Loucy (cell line): ENCODE data around the gene SNX21.

ENCODE experiments used
- H2AFZ ChIP-seq: fragments of 200-600 bp; sonication (generic); 2 replicates; pipeline ENCODE4 v1.6.0; 2016; ENCODE audit warnings: antibody characterized with exemption, mild to moderate bottlenecking, low read length, moderate library complexity
- H3F3A ChIP-seq: fragments of 200-600 bp; 2 replicates; pipeline ENCODE4 v1.6.0; 2016; ENCODE audit warnings: antibody characterized with exemption, low read depth, mild to moderate bottlenecking
- H3K27me3 ChIP-seq: fragments of 200-600 bp; sonication (generic); 2 replicates; pipeline ENCODE4 v1.6.1; 2014; ENCODE audit warnings: low read length, mild to moderate bottlenecking; ENCODE audit not compliant: insufficient read depth, poor library complexity, severe bottlenecking
- H3K36me3 ChIP-seq: fragments of 200-600 bp; sonication (generic); 2 replicates; pipeline ENCODE4 v1.6.1; 2016; ENCODE audit warnings: low read length; ENCODE audit not compliant: insufficient read depth
- H3K4me1 ChIP-seq: fragments of 200-600 bp; sonication (generic); 2 replicates; pipeline ENCODE4 v1.5.1; 2014; ENCODE audit warnings: low read length, mild to moderate bottlenecking; ENCODE audit not compliant: insufficient read depth, poor library complexity, severe bottlenecking
- H3K4me2 ChIP-seq: fragments of 200-600 bp; sonication (generic); 2 replicates; pipeline ENCODE4 v1.6.0; 2014; ENCODE audit warnings: antibody characterized with exemption, low read length, low read depth, mild to moderate bottlenecking; ENCODE audit not compliant: poor library complexity, severe bottlenecking
- H3K4me3 ChIP-seq: fragments of 200-600 bp; sonication (generic); 2 replicates; pipeline ENCODE4 v1.5.1; 2014; ENCODE audit warnings: low read length, mild to moderate bottlenecking, mixed read lengths; ENCODE audit not compliant: poor library complexity, severe bottlenecking
- H3K79me2 ChIP-seq: fragments of 200-600 bp; sonication (generic); 2 replicates; pipeline ENCODE4 v1.6.1; 2014; ENCODE audit warnings: low read length; ENCODE audit not compliant: insufficient read depth
- H3K9ac ChIP-seq: fragments of 200-600 bp; sonication (generic); 2 replicates; pipeline ENCODE4 v1.6.0; 2014; ENCODE audit warnings: mild to moderate bottlenecking, low read depth, low read length, moderate library complexity; ENCODE audit not compliant: poor library complexity, severe bottlenecking
- H3K9me2 ChIP-seq: fragments of 200-600 bp; sonication (generic); replicated peaks from 2 replicates; pipeline ENCODE4 v1.6.1; 2016; ENCODE audit warnings: low read depth, low read length, mixed read lengths
- H3K9me3 ChIP-seq: fragments of 200-600 bp; sonication (generic); 2 replicates; pipeline ENCODE4 v1.6.1; 2014; ENCODE audit warnings: mild to moderate bottlenecking, antibody characterized with exemption, low read length, low read depth; ENCODE audit not compliant: insufficient read depth
- H4K20me1 ChIP-seq: fragments of 200-600 bp; sonication (generic); 2 replicates; pipeline ENCODE4 v1.6.0; 2014; ENCODE audit warnings: antibody characterized with exemption, low read length, mild to moderate bottlenecking; ENCODE audit not compliant: insufficient read depth, poor library complexity, severe bottlenecking
- CTCF ChIP-seq: fragments of 200-600 bp; sonication (generic); conservative IDR thresholded peaks from 2 replicates; pipeline ENCODE4 v1.5.1; 2014; ENCODE audit warnings: mild to moderate bottlenecking, antibody characterized with exemption, low read length
- EZH2phosphoT487 ChIP-seq: fragments of 200-600 bp; IDR thresholded peaks from 2 replicates; pipeline ENCODE4 v1.6.1; 2018; ENCODE audit warnings: antibody characterized with exemption, mild to moderate bottlenecking, moderate library complexity, borderline replicate concordance

Gene SNX21

GRCh38 chr20:45845452-45845851 lies 11.9 kb downstream of the SNX21 start:
- H3K4me2 ChIP-seq = no peak overlapping the region
- TF ChIP-seq EZH2phosphoT487 = no peak
- TF ChIP-seq CTCF = no peak
- peaks cover 13% of the 10 kb centered on the region; the same call in 1 of the 2 replicates for H3K36me3 ChIP-seq
- no peaks in the 10 kb centered on the region for H3K9me3 ChIP-seq
- H4K20me1 ChIP-seq = no peaks in the 10 kb centered on the region
- no peaks in the 10 kb centered on the region for H3K79me2 ChIP-seq
- no peaks in the 10 kb centered on the region for H3K9me2 ChIP-seq
- H3K27me3 ChIP-seq = no peaks in the 10 kb centered on the region
- no peak overlapping the region for H3K4me3 ChIP-seq
- H3K9ac ChIP-seq = no peak overlapping the region
- H2AFZ ChIP-seq = no peak overlapping the region
- H3K4me1 ChIP-seq = no peaks in the 10 kb centered on the region
- H3F3A ChIP-seq = no peaks in the 10 kb centered on the region

- TF ChIP-seq CTCF (no peak), EZH2phosphoT487 (no peak)
- Histone ChIP-seq H3K79me2 (no peaks in the 10 kb centered on the region), H3F3A (no peaks in the 10 kb centered on the region), H3K9ac (no peak overlapping the region), H3K27me3 (no peaks in the 10 kb centered on the region), H3K9me2 (no peaks in the 10 kb centered on the region), H3K4me3 (no peak overlapping the region), H2AFZ (no peak overlapping the region), H3K36me3 (peaks cover 13% of the 10 kb centered on the region; the same call in 1 of the 2 replicates), H3K9me3 (no peaks in the 10 kb centered on the region), H3K4me2 (no peak overlapping the region), H4K20me1 (no peaks in the 10 kb centered on the region), H3K4me1 (no peaks in the 10 kb centered on the region)
Observed at GRCh38 chr20:45848421-45848820, 14.8 kb downstream of the SNX21 start.

- Histone ChIP-seq H3K4me2 (no peak overlapping the region), H3K79me2 (no peaks in the 10 kb centered on the region), H3K9me2 (no peaks in the 10 kb centered on the region), H3K36me3 (peaks cover 9% of the 10 kb centered on the region; the same call in 1 of the 2 replicates), H3F3A (no peaks in the 10 kb centered on the region), H3K4me1 (no peaks in the 10 kb centered on the region), H3K9ac (no peak overlapping the region), H3K27me3 (no peaks in the 10 kb centered on the region), H3K4me3 (no peak overlapping the region), H2AFZ (no peak overlapping the region), H4K20me1 (no peaks in the 10 kb centered on the region), H3K9me3 (no peaks in the 10 kb centered on the region)
- TF ChIP-seq EZH2phosphoT487 (no peak), CTCF (no peak)
Observed at GRCh38 chr20:45848969-45849582, 15.5 kb downstream of the SNX21 start.
